ENCODE data around the gene LYPD3.

LYPD3 gene

GRCh38 chr19:43430142-43430710, 35.2 kb downstream of the LYPD3 start:
- DNase-seq, result no peak

- no peak for DNase-seq
Measured at GRCh38 chr19:43429395-43429794, 36.0 kb downstream of the LYPD3 start.

GRCh38 chr19:43425567-43426392, 39.6 kb downstream of the LYPD3 start:
- DNase-seq, result no peak

- no peak for DNase-seq
Measured at GRCh38 chr19:43423779-43424178, 41.6 kb downstream of the LYPD3 start.

- DNase-seq, result no peak
Measured at GRCh38 chr19:43422689-43423066, 42.7 kb downstream of the LYPD3 start.

- no peak for DNase-seq
Measured at GRCh38 chr19:43422000-43422688, 43.3 kb downstream of the LYPD3 start.

- no peak for DNase-seq
Measured at GRCh38 chr19:43420954-43421353, 44.5 kb downstream of the LYPD3 start.

- DNase-seq, result no peak
Measured at GRCh38 chr19:43416951-43417623, 48.3 kb downstream of the LYPD3 start.

- no peak for DNase-seq
Measured at GRCh38 chr19:43414554-43414953, 50.9 kb downstream of the LYPD3 start, which contains the start of gene TEX101. TEX101 (plus strand) TSS chr19:43414890; CDS start chr19:43415920, 1,030 bp downstream.

GRCh38 chr19:43412441-43412840, 53.0 kb downstream of the LYPD3 start:
- no peak for DNase-seq
